Measurements from ENCODE around the gene WDR70.

- no peak for TF ChIP-seq GABPA (IDR thresholded peaks at IDR 0.05; ENCODE audit: borderline replicate concordance, insufficient read depth, low read length)
- TF ChIP-seq, protein P1, sequence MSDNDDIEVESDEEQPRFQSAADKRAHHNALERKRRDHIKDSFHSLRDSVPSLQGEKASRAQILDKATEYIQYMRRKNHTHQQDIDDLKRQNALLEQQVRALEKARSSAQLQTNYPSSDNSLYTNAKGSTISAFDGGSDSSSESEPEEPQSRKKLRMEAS (IDR thresholded peaks at IDR 0.05): no peak
- no peak for TF ChIP-seq POLR2A (IDR thresholded peaks at IDR 0.05; ENCODE audit: control extremely low read depth in 1 of 2, low read depth in 2 of 2, low read length in 2 of 2)
- no peak for TF ChIP-seq EZH2 (IDR thresholded peaks at IDR 0.05; ENCODE audit: low read depth, low read length, severe bottlenecking)
- no peak for TF ChIP-seq CTCF (IDR thresholded peaks at IDR 0.05; ENCODE audit: control extremely low read depth in 1 of 3, insufficient read depth in 1 of 3, low read depth in 1 of 3, low read length in 3 of 3)
- TF ChIP-seq SIN3A (conservative IDR thresholded peaks at IDR 0.05 in 1 of 2, IDR thresholded peaks at IDR 0.05 in 1 of 2; ENCODE audit: low read depth in 1 of 2, low read length in 2 of 2): no peak
- TF ChIP-seq CBX5 (IDR thresholded peaks at IDR 0.05; ENCODE audit: low read depth, low read length): no peak
- TF ChIP-seq KDM5A (IDR thresholded peaks at IDR 0.05; ENCODE audit: low read length): no peak
- TF ChIP-seq SRF (IDR thresholded peaks at IDR 0.05; ENCODE audit: low read depth, low read length): no peak
- TF ChIP-seq, protein P2, sequence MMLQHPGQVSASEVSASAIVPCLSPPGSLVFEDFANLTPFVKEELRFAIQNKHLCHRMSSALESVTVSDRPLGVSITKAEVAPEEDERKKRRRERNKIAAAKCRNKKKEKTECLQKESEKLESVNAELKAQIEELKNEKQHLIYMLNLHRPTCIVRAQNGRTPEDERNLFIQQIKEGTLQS (IDR thresholded peaks at IDR 0.05; ENCODE audit: insufficient read depth, low read depth, low read length): no peak
These were observed 178.7 kb downstream of the WDR70 start for GRCh38 chr5:37557734-37558293.
